Aorta (tissue), 5 donors: Measurements from ENCODE around the gene NTM. TPM values are rescaled to one million over a fixed set of nuclear protein-coding genes. Genes with fewer than 3 reads are reported as not detected.

Experiments used
- ATAC-seq: fragments of 200-7000 bp; cut with Tn5 transposase; one replicate; pipeline ENCODE4 v1.9.1; 2022; ENCODE audit warnings: moderate library complexity; ENCODE audit not compliant: low FRiP score
- DNase-seq, 2 donors: peaks; one replicate each; pipeline ENCODE4 v3.0.0-alpha.2; 2020
- H3K27ac ChIP-seq, 2 donors: one replicate each; pipeline ENCODE4 v1.5.1; 2013; ENCODE audit warnings: low read length in 2 of 2, mild to moderate bottlenecking in 2 of 2, moderate library complexity in 2 of 2, control low read depth in 1 of 2, inconsistent platforms in 1 of 2, low read depth in 1 of 2
- H3K27me3 ChIP-seq, 2 donors: one replicate each; pipeline ENCODE4 v1.6.1; 2013; ENCODE audit warnings: control low read depth in 1 of 2, low read length in 1 of 2, mild to moderate bottlenecking in 1 of 2, moderate library complexity in 1 of 2; ENCODE audit not compliant: insufficient read depth in 2 of 2, control insufficient read depth in 1 of 2
- H3K36me3 ChIP-seq, 2 donors: one replicate each; pipeline ENCODE4 v1.6.1; 2013; ENCODE audit warnings: control low read depth in 1 of 2, low read length in 1 of 2, mild to moderate bottlenecking in 1 of 2; ENCODE audit not compliant: insufficient read depth in 2 of 2, control insufficient read depth in 1 of 2
- H3K4me1 ChIP-seq, 2 donors: one replicate each; pipeline ENCODE4 v1.6.1; 2013; ENCODE audit warnings: low read length in 2 of 2, control low read depth in 1 of 2, mild to moderate bottlenecking in 1 of 2, moderate library complexity in 1 of 2; ENCODE audit not compliant: insufficient read depth in 2 of 2, control insufficient read depth in 1 of 2
- H3K4me3 ChIP-seq, 2 donors: one replicate each; pipeline ENCODE4 v1.5.1; 2013; ENCODE audit warnings: low read length in 2 of 2, control low read depth in 1 of 2, mild to moderate bottlenecking in 1 of 2
- H3K9me3 ChIP-seq: one replicate; pipeline ENCODE4 v1.6.1; 2013; ENCODE audit warnings: mild to moderate bottlenecking, low read length; ENCODE audit not compliant: control insufficient read depth
- WGBS, 2 donors: extraction: QIAGEN DNeasy Blood & Tissue Kit; methylation state at CpG; one replicate each; pipeline ENCODE4 v1.1.7; 2013; 5-methylcytosine and 5-hydroxymethylcytosine counted together
- intact Hi-C, 2 donors: fragments of 100-400 bp; cut with DNase I; formaldehyde crosslinking; loops; one replicate each; pipeline versions ENCODE4 v1.14.2 to v1.15.0; 2022
- polyA plus RNA-seq, 2 donors: library from polyadenylated mRNA; stranded (reverse); fragments of 200-250 nt; gene quantifications; one replicate each; pipeline ENCODE4 v1.2.3, GENCODE V29; 2013
- total RNA-seq, 2 donors: library from RNA; stranded (reverse); fragmentation: NEBNext Ultra II Directional; extraction: Animal tissue kit (Norgen Biotek cat#: 25700); gene quantifications; one replicate each; pipeline ENCODE4 v1.2.1, GENCODE V29; 2021
- donor health status: healthy with polysubstance abuse.
- donor health status: Bipolar disorder and iron deficiency.
- donor health status: DM: no; HTN: no; CAD: no.
- donor health status: DM: no; HTN: no; CAD: no.
- donor health status: DM: yes; HTN: yes; CAD: no.

The NTM gene
- total and polyA plus RNA-seq, 4 donors, result 0.28 to 5.3 (median 1.9) TPM; not detected in 1

GRCh38 chr11:131792243-131792642 is 421.8 kb downstream of the NTM start:
- no peaks in the 10 kb centered on the region for H3K27me3 ChIP-seq
- ATAC-seq (no peak), DNase-seq (no peak)
- H3K9me3 ChIP-seq, result no peaks in the 10 kb centered on the region
- no peaks in the 10 kb centered on the region for H3K4me1 ChIP-seq
- H3K27ac ChIP-seq, result no peak overlapping the region
- WGBS, 2 donors, result 38 to 51% methylated on average over 3 of the region's 3 CpGs
- no peaks in the 10 kb centered on the region for H3K36me3 ChIP-seq
- intact Hi-C loops, result no loop called here
- no peak overlapping the region for H3K4me3 ChIP-seq

GRCh38 chr11:131796089-131796488 is 425.7 kb downstream of the NTM start:
- H3K4me3 ChIP-seq, result no peak overlapping the region

GRCh38 chr11:131796541-131796940 is 426.1 kb downstream of the NTM start:
- Histone ChIP-seq H3K27me3 (no peaks in the 10 kb centered on the region), H3K36me3 (no peaks in the 10 kb centered on the region), H3K4me1 (no peaks in the 10 kb centered on the region), H3K9me3 (no peaks in the 10 kb centered on the region), H3K27ac (no peak overlapping the region), H3K4me3 (no peak overlapping the region)
- 69 to 71% methylated on average over 5 of the region's 5 CpGs for WGBS, 2 donors
- ATAC-seq, result no peak
- DNase-seq, result no peak
- intact Hi-C loops, result no loop called here

More at GRCh38 chr11:131796089-131796488, 425.7 kb downstream of the NTM start:
- H3K27ac ChIP-seq, result no peak overlapping the region
- DNase-seq (no peak), ATAC-seq (no peak)
- no peaks in the 10 kb centered on the region for H3K27me3 ChIP-seq
- H3K4me1 ChIP-seq, result no peaks in the 10 kb centered on the region
- 77 to 79% methylated on average over 7 of the region's 7 CpGs for WGBS, 2 donors
- intact Hi-C loops, result no loop called here
- H3K9me3 ChIP-seq, result no peaks in the 10 kb centered on the region
- no peaks in the 10 kb centered on the region for H3K36me3 ChIP-seq

DNA sequence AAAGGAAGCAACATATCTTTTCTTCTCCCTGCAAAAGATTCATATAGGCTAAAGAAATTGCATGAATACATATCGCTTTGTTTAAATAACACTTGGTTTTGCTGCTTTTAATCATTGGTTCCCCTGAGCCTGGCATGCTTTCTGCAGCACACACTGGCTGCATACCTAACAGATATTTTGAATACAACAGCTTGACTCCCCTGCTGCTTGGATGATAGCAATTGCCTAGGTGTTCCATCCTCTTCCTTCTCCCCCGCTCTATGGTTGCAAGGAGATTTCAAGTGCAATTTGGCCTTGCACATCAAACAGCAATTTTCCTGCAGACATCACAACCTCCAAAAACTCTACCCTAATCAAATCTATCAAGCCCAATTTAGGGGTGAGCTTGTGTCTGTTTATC is 430.0 kb downstream of the NTM start:
- H3K4me1 ChIP-seq, result no peaks in the 10 kb centered on the region
- no peaks in the 10 kb centered on the region for H3K27me3 ChIP-seq
- no peak for DNase-seq
- H3K4me3 ChIP-seq, result no peak overlapping the region
- no peak for ATAC-seq
- WGBS, 2 donors, result 81 to 89% methylated on average over 2 of the region's 2 CpGs
- intact Hi-C loops, result no loop called here
- no peaks in the 10 kb centered on the region for H3K36me3 ChIP-seq
- H3K9me3 ChIP-seq, result peaks cover 3% of the 10 kb centered on the region
- H3K27ac ChIP-seq, result no peak overlapping the region

GRCh38 chr11:131802440-131803115 is 432.2 kb downstream of the NTM start:
- Histone ChIP-seq H3K36me3 (no peaks in the 10 kb centered on the region), H3K27me3 (no peaks in the 10 kb centered on the region), H3K4me1 (no peaks in the 10 kb centered on the region), H3K9me3 (peaks cover 3% of the 10 kb centered on the region), H3K4me3 (no peak overlapping the region), H3K27ac (no peak overlapping the region)
- DNase-seq (no peak), ATAC-seq (no peak)
- intact Hi-C loops, result no loop called here
- WGBS, 2 donors, result 38 to 42% methylated on average over 9 of the region's 9 CpGs

DNA sequence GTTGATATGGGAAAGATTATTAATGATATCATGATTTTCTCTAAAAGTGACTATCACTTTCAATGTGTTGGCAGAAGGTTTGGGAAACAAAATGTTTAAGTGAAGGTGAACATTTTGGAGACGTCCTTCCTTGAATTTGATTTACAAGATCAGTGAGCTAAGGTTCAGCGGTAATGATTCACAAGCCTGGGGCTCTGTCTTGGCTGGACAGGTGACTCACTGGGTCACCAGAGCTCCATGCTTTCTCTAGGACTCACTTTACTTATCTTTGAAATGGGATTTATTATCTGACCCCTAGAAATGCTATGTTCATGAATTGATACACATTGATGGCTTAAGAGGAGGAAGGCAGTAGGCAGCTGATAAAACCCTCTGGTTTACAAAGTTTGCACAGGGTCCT is 437.5 kb downstream of the NTM start:
- H3K4me3 ChIP-seq, result no peak overlapping the region
- intact Hi-C loops, result no loop called here
- 65 to 66% methylated on average over 2 of the region's 2 CpGs for WGBS, 2 donors
- no peaks in the 10 kb centered on the region for H3K36me3 ChIP-seq
- ATAC-seq, result no peak
- no peaks in the 10 kb centered on the region for H3K27me3 ChIP-seq
- no peak overlapping the region for H3K27ac ChIP-seq
- no peak for DNase-seq
- H3K4me1 ChIP-seq, result no peaks in the 10 kb centered on the region
- H3K9me3 ChIP-seq, result peaks cover 3% of the 10 kb centered on the region

GRCh38 chr11:131808470-131808869 is 438.1 kb downstream of the NTM start:
- no peaks in the 10 kb centered on the region for H3K27me3 ChIP-seq
- no peaks in the 10 kb centered on the region for H3K4me1 ChIP-seq
- H3K36me3 ChIP-seq, result no peaks in the 10 kb centered on the region
- H3K9me3 ChIP-seq, result peaks cover 3% of the 10 kb centered on the region
- ATAC-seq (no peak), DNase-seq (no peak)
- H3K27ac ChIP-seq, result no peak overlapping the region
- H3K4me3 ChIP-seq, result no peak overlapping the region
- WGBS, 2 donors, result 76 to 78% methylated on average over 6 of the region's 6 CpGs
- intact Hi-C loops, result no loop called here

DNA sequence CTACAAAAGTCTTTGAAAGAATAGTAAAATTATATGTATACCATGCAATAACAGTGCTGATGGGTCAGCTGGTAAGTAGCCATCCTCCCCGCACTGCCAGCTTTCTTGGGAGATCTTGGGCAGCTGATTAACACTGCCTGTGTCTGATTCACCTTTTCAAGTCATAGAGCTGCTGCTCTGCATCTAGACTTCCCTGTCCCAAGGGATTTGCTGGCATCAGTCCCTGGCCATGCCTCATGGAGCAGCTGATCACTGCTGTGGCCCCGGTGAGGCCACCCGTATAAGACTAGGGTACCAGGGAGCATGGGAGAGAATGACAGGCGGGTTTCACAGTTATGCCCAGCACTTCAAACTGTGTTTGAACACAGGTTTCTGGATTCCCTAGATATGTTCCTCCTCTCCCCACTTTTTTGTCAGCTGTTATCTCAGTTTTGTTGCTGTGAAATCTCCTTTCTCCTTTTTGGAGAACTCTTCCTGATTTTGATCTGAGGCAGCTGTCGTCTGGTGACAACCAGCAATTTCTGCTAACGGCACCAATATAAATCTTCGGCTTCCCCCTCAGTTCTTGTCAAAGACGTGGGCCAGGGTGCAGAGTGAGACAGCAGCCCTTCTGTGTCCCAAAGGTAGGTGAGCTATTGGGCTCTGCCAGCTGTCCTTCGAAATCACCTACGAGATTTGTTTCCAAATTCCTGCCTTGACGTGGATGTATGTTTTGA is 438.9 kb downstream of the NTM start:
- 50 to 54% methylated on average over 11 of the region's 11 CpGs for WGBS, 2 donors
- intact Hi-C loops, result no loop called here
- no peak for ATAC-seq
- no peak for DNase-seq
- H3K4me3 ChIP-seq, result no peak overlapping the region
- H3K27ac ChIP-seq, result no peak overlapping the region
- no peaks in the 10 kb centered on the region for H3K4me1 ChIP-seq
- no peaks in the 10 kb centered on the region for H3K36me3 ChIP-seq
- no peaks in the 10 kb centered on the region for H3K27me3 ChIP-seq
- peaks cover under 1% of the 10 kb centered on the region for H3K9me3 ChIP-seq

- H3K9me3 ChIP-seq, result no peaks in the 10 kb centered on the region
- ATAC-seq, result no peak
These were observed 440.1 kb downstream of the NTM start for GRCh38 chr11:131810541-131810940.

More at GRCh38 chr11:131810541-131810940, 440.1 kb downstream of the NTM start:
- Histone ChIP-seq H3K4me3 (no peak overlapping the region), H3K27me3 (no peaks in the 10 kb centered on the region), H3K4me1 (no peaks in the 10 kb centered on the region), H3K27ac (no peak overlapping the region), H3K36me3 (no peaks in the 10 kb centered on the region)
- no peak for DNase-seq
- intact Hi-C loops, result no loop called here
- WGBS, 2 donors, result 50 to 58% methylated on average over 3 of the region's 3 CpGs
